Fibroblast of lung (primary cell): ENCODE results near the gene INTS2.

Experiments used
- EZH2 ChIP-seq: IDR thresholded peaks from 2 replicates; pipeline ENCODE4 v1.5.1; 2012; ENCODE audit warnings: low read length, control low read depth, mild to moderate bottlenecking; ENCODE audit errors: missing control alignments
- TF ChIP-seq, protein P1 (sequence below), 2 donors: IDR thresholded peaks in 1 of 2; conservative IDR thresholded peaks in 1 of 2; 1 replicate in 1 of 2; 2 replicates in 1 of 2; pipeline ENCODE4 v1.5.1; 2011 to 2012; ENCODE audit warnings: low read length in 2 of 2, control low read depth in 1 of 2, inconsistent platforms in 1 of 2, low read depth in 1 of 2, mild to moderate bottlenecking in 1 of 2

DNA sequence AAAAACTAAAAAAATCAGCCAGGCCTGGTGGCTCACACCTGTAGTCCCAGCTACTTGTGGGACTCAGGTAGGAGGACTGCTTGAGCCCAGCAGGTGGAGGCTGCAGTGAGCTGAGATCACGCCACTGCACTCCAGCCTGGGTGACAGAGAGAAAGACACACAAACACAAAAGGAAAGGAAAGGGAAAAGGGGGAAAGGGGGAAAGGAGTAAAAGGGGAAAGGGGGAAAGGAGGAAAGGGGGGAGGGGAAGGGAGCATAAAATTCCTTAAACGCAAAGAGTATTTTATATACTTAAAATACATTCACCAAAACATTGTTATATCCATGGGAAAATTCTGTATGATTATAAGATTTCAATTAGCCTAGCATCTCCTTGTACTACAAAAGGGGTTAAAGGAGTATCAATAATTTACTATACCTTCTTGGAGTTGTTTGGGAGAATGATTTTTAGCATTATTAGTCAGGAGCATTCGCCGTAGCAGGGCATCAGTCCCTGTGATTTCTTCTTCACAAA, 47.1 kb downstream of the INTS2 start:
- TF ChIP-seq EZH2 = no peak
- TF ChIP-seq, protein P1, sequence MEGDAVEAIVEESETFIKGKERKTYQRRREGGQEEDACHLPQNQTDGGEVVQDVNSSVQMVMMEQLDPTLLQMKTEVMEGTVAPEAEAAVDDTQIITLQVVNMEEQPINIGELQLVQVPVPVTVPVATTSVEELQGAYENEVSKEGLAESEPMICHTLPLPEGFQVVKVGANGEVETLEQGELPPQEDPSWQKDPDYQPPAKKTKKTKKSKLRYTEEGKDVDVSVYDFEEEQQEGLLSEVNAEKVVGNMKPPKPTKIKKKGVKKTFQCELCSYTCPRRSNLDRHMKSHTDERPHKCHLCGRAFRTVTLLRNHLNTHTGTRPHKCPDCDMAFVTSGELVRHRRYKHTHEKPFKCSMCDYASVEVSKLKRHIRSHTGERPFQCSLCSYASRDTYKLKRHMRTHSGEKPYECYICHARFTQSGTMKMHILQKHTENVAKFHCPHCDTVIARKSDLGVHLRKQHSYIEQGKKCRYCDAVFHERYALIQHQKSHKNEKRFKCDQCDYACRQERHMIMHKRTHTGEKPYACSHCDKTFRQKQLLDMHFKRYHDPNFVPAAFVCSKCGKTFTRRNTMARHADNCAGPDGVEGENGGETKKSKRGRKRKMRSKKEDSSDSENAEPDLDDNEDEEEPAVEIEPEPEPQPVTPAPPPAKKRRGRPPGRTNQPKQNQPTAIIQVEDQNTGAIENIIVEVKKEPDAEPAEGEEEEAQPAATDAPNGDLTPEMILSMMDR (conservative IDR thresholded peaks at IDR 0.05 in 1 of 2, IDR thresholded peaks at IDR 0.05 in 1 of 2; ENCODE audit: low read depth in 1 of 2, low read length in 2 of 2) = no peak
